ENCODE measurements around the gene B3GNT7. TPM values are rescaled to one million over a fixed set of nuclear protein-coding genes. Genes with fewer than 3 reads are reported as not detected.
"Not testable (repeated sequence)": the region's sequence is repeated elsewhere in the genome, so short reads cannot be mapped to it uniquely, and the experiment has no call there.

B3GNT7 gene
- total RNA-seq, 1 experiment from 2014 or later, result 83.3 TPM

- CTCF ChIA-PET, result interaction anchor here (0.6 to 1.4 kb wide), 6 partner anchors 35 to 324 kb away, joined by 3 to 6 read pairs (median 4); no protein-coding TSS in a partner anchor
- H3K36me3 ChIP-seq (ENCODE audit: control insufficient read depth, insufficient read depth, low read length); H3K27me3 ChIP-seq (ENCODE audit: control insufficient read depth, insufficient read depth, low read length); H3K9me3 ChIP-seq (ENCODE audit: control insufficient read depth, insufficient read depth, low read depth, low read length); intact Hi-C loops (cut with micrococcal nuclease; ENCODE audit: unreplicated experiment); ATAC-seq; BruUV-seq (replicated peaks); DNase-seq (ENCODE audit: low read depth, low spot score): not testable (repeated sequence)
- in situ Hi-C loops (cut with HindIII; ENCODE audit: low pct_unique_long_range_greater_than_20kb, low sequenced_read_pairs), result loop anchor here (25.0 kb wide), 1 partner anchor 88 kb away; no protein-coding TSS in a partner anchor
- peak; percentile 68 for TF ChIP-seq CTCF (IDR thresholded peaks at IDR 0.05)
- H3K4me1 ChIP-seq (ENCODE audit: control insufficient read depth, insufficient read depth, low read length), result peaks cover 72% of the 10 kb centered on the region
- H3K4me3 ChIP-seq (ENCODE audit: low read depth in 2 of 2, low read length in 2 of 2), result peak overlapping the region in 1 of 2 experiments; percentile 50; a peak in 2 of 4 replicates
- POLR2A ChIA-PET, result interaction anchor here (0.6 to 1.0 kb wide), 3 partner anchors 13 to 30 kb away, joined by 3 to 4 read pairs (median 4); no protein-coding TSS in a partner anchor
- peak overlapping the region; percentile 90 for H3K27ac ChIP-seq (ENCODE audit: low read length)
Observed at GRCh38 chr2:231400681-231401080, 5.2 kb downstream of the B3GNT7 start.

GRCh38 chr2:231401101-231401500 lies 5.6 kb downstream of the B3GNT7 start:
- DNase-seq (ENCODE audit: low read depth, low spot score); CTCF ChIA-PET; H3K36me3 ChIP-seq (ENCODE audit: control insufficient read depth, insufficient read depth, low read length); BruUV-seq (replicated peaks); POLR2A ChIA-PET; ATAC-seq; intact Hi-C loops (cut with micrococcal nuclease; ENCODE audit: unreplicated experiment); H3K9me3 ChIP-seq (ENCODE audit: control insufficient read depth, insufficient read depth, low read depth, low read length); H3K4me3 ChIP-seq (ENCODE audit: low read depth in 2 of 2, low read length in 2 of 2); H3K27me3 ChIP-seq (ENCODE audit: control insufficient read depth, insufficient read depth, low read length): not testable (repeated sequence)
- 0 out of 2 replicates have a peak, but pooled peaks have one; percentile 6 for TF ChIP-seq POLR2AphosphoS5 (IDR thresholded peaks at IDR 0.05; ENCODE audit: low read depth, low read length)
- Histone ChIP-seq H3K4me1 (ENCODE audit: control insufficient read depth, insufficient read depth, low read length) (peaks cover 75% of the 10 kb centered on the region), H3K27ac (ENCODE audit: low read length) (peak overlapping the region; percentile 90)
- in situ Hi-C loops (cut with HindIII; ENCODE audit: low pct_unique_long_range_greater_than_20kb, low sequenced_read_pairs), result loop anchor here (25.0 kb wide), 1 partner anchor 89 kb away; no protein-coding TSS in a partner anchor

- H3K36me3 ChIP-seq (ENCODE audit: control insufficient read depth, insufficient read depth, low read length); DNase-seq (ENCODE audit: low read depth, low spot score); H3K9me3 ChIP-seq (ENCODE audit: control insufficient read depth, insufficient read depth, low read depth, low read length); POLR2A ChIA-PET; ATAC-seq; H3K4me3 ChIP-seq (ENCODE audit: low read depth in 2 of 2, low read length in 2 of 2); H3K27me3 ChIP-seq (ENCODE audit: control insufficient read depth, insufficient read depth, low read length); BruUV-seq (replicated peaks): not testable (repeated sequence)
- Histone ChIP-seq H3K4me1 (ENCODE audit: control insufficient read depth, insufficient read depth, low read length) (peaks cover 67% of the 10 kb centered on the region), H3K27ac (ENCODE audit: low read length) (peak overlapping the region; percentile 90)
- CTCF ChIA-PET, result interaction anchor here (1.9 kb wide), 1 partner anchor 176 kb away, joined by 7 read pairs; no protein-coding TSS in a partner anchor
- in situ Hi-C loops (cut with HindIII; ENCODE audit: low pct_unique_long_range_greater_than_20kb, low sequenced_read_pairs) (loop anchor here (25.0 kb wide), 1 partner anchor 91 kb away; no protein-coding TSS in a partner anchor), intact Hi-C loops (cut with micrococcal nuclease; ENCODE audit: unreplicated experiment) (loop anchor here (2.0 kb wide), 1 partner anchor 107 kb away; no protein-coding TSS in a partner anchor)
Observed at GRCh38 chr2:231403421-231404182, 8.1 kb downstream of the B3GNT7 start.

- POLR2A ChIA-PET; H3K27me3 ChIP-seq (ENCODE audit: control insufficient read depth, insufficient read depth, low read length); DNase-seq (ENCODE audit: low read depth, low spot score); intact Hi-C loops (cut with micrococcal nuclease; ENCODE audit: unreplicated experiment); BruUV-seq (replicated peaks); H3K36me3 ChIP-seq (ENCODE audit: control insufficient read depth, insufficient read depth, low read length); H3K9me3 ChIP-seq (ENCODE audit: control insufficient read depth, insufficient read depth, low read depth, low read length); ATAC-seq; H3K4me3 ChIP-seq (ENCODE audit: low read depth in 2 of 2, low read length in 2 of 2): not testable (repeated sequence)
- CTCF ChIA-PET, result interaction anchor here (1.9 to 2.1 kb wide), 2 partner anchors 107 to 177 kb away, joined by 7 to 8 read pairs; no protein-coding TSS in a partner anchor
- peak overlapping the region; percentile 90 for H3K27ac ChIP-seq (ENCODE audit: low read length)
- in situ Hi-C loops (cut with HindIII; ENCODE audit: low pct_unique_long_range_greater_than_20kb, low sequenced_read_pairs), result loop anchor here (25.0 kb wide), 1 partner anchor 92 kb away; no protein-coding TSS in a partner anchor
- peaks cover 61% of the 10 kb centered on the region for H3K4me1 ChIP-seq (ENCODE audit: control insufficient read depth, insufficient read depth, low read length)
Observed at GRCh38 chr2:231404183-231404578, 8.7 kb downstream of the B3GNT7 start.

All from Panc1 (cell line).